HUES6 (cell line): ENCODE data around the gene JMJD7.

Experiments
- H3K27ac ChIP-seq: 2 replicates; pipeline ENCODE4 v1.7.0; 2013; ENCODE audit warnings: low read depth, mild to moderate bottlenecking, low read length, inconsistent platforms
- H3K27me3 ChIP-seq: 2 replicates; pipeline ENCODE4 v1.6.1; 2013; ENCODE audit warnings: low read length; ENCODE audit not compliant: control insufficient read depth, insufficient read depth
- H3K36me3 ChIP-seq: 2 replicates; pipeline ENCODE4 v1.6.1; 2013; ENCODE audit warnings: low read length; ENCODE audit not compliant: control insufficient read depth, insufficient read depth
- H3K4me1 ChIP-seq: 2 replicates; pipeline ENCODE4 v1.6.1; 2013; ENCODE audit warnings: low read length; ENCODE audit not compliant: control insufficient read depth, insufficient read depth
- H3K4me3 ChIP-seq: 2 replicates; pipeline ENCODE4 v1.5.1; 2013; ENCODE audit warnings: low read depth, low read length
- H3K9ac ChIP-seq: one replicate; pipeline ENCODE4 v1.6.1; 2013; ENCODE audit warnings: mild to moderate bottlenecking, low read length
- H3K9me3 ChIP-seq: 2 replicates; pipeline ENCODE4 v1.6.1; 2013; ENCODE audit warnings: low read depth, low read length; ENCODE audit not compliant: control insufficient read depth, insufficient read depth

The JMJD7 gene

DNA sequence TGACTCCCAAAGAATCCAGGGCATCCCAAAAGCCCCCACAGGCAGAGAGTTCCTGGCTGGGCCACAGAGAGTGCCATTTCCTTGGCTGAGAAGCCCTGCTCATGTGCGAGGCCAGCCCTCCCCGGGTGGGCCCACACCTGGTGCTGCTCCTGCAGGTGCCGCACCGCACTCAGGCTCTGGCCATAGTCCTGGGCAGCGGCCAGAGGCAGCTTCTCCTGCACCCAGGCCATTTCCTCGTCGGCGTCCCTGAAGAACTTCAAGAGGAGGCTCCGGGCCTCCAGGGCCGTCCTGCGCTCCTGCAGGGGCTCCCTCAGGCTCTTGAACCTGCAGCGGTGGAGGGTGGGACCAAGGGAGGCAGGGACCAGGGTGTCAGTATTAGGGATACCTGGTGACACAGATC is 28.8 kb downstream of the JMJD7 start:
- Histone ChIP-seq H3K36me3 (no peaks in the 10 kb centered on the region), H3K27me3 (no peaks in the 10 kb centered on the region), H3K4me1 (peaks cover 29% of the 10 kb centered on the region; the same call in 1 of the 2 replicates), H3K9ac (no peak overlapping the region), H3K27ac (no peak overlapping the region), H3K4me3 (no peak overlapping the region), H3K9me3 (no peaks in the 10 kb centered on the region)

- H3K27ac ChIP-seq = no peak overlapping the region
- H3K36me3 ChIP-seq = no peaks in the 10 kb centered on the region
- peaks cover 31% of the 10 kb centered on the region; the same call in 1 of the 2 replicates for H3K4me1 ChIP-seq
- H3K27me3 ChIP-seq = no peaks in the 10 kb centered on the region
- H3K9me3 ChIP-seq = no peaks in the 10 kb centered on the region
- no peak overlapping the region for H3K9ac ChIP-seq
- no peak overlapping the region for H3K4me3 ChIP-seq
These were observed 29.4 kb downstream of the JMJD7 start for GRCh38 chr15:41857316-41857715.

- Histone ChIP-seq H3K4me3 (no peak overlapping the region), H3K4me1 (peaks cover 28% of the 10 kb centered on the region), H3K9ac (no peak overlapping the region), H3K27me3 (no peaks in the 10 kb centered on the region), H3K9me3 (no peaks in the 10 kb centered on the region), H3K27ac (no peak overlapping the region), H3K36me3 (no peaks in the 10 kb centered on the region)
These were observed 30.9 kb downstream of the JMJD7 start for GRCh38 chr15:41858756-41859155.

GRCh38 chr15:41860049-41860828 is 32.3 kb downstream of the JMJD7 start:
- no peak overlapping the region for H3K27ac ChIP-seq
- peaks cover 22% of the 10 kb centered on the region for H3K4me1 ChIP-seq
- H3K36me3 ChIP-seq = no peaks in the 10 kb centered on the region
- H3K27me3 ChIP-seq = no peaks in the 10 kb centered on the region
- H3K9me3 ChIP-seq = no peaks in the 10 kb centered on the region
- no peak overlapping the region for H3K4me3 ChIP-seq
- H3K9ac ChIP-seq = no peak overlapping the region

GRCh38 chr15:41861736-41862356 is 34.0 kb downstream of the JMJD7 start:
- H3K27me3 ChIP-seq = no peaks in the 10 kb centered on the region
- no peaks in the 10 kb centered on the region for H3K36me3 ChIP-seq
- peaks cover 29% of the 10 kb centered on the region for H3K4me1 ChIP-seq
- H3K4me3 ChIP-seq = no peak overlapping the region
- no peaks in the 10 kb centered on the region for H3K9me3 ChIP-seq
- no peak overlapping the region for H3K27ac ChIP-seq
- no peak overlapping the region for H3K9ac ChIP-seq

DNA sequence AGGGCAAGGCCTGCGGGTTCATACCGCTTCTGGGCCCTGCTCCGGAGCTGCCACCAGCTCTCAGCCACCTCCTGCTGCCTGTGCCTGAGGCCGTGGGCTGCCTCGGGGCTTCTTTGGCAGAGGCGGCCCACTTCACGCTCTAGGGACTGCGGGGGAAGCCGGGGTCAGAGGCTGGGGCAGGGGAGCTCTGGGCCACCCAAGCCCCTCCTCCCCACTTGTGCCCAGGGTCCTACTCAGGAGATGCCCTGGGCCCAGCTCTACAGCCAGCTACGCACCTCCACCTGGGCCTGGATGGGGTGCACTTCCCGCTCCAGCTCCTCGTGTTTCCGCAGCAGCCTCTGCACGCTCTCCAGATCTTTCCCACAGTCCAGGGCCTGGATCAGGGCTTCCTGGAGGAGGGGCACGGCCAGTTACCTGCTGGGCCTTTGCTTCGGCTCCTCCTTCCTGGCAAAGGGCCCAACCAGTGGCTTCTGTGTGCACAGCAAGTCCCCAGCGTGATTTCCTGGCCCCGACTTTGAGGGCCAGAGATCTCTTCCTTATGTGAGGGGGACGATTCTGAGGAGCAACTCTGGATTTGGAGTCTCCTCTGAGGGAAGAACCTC is 34.7 kb downstream of the JMJD7 start:
- Histone ChIP-seq H3K27ac (no peak overlapping the region), H3K4me1 (peaks cover 31% of the 10 kb centered on the region), H3K9ac (no peak overlapping the region), H3K9me3 (no peaks in the 10 kb centered on the region), H3K36me3 (no peaks in the 10 kb centered on the region), H3K4me3 (no peak overlapping the region), H3K27me3 (no peaks in the 10 kb centered on the region)

- Histone ChIP-seq H3K4me1 (peaks cover 31% of the 10 kb centered on the region), H3K27ac (no peak overlapping the region), H3K9ac (no peak overlapping the region), H3K4me3 (no peak overlapping the region), H3K36me3 (no peaks in the 10 kb centered on the region), H3K9me3 (no peaks in the 10 kb centered on the region), H3K27me3 (no peaks in the 10 kb centered on the region)
These were observed 37.7 kb downstream of the JMJD7 start for GRCh38 chr15:41865490-41866055.

DNA sequence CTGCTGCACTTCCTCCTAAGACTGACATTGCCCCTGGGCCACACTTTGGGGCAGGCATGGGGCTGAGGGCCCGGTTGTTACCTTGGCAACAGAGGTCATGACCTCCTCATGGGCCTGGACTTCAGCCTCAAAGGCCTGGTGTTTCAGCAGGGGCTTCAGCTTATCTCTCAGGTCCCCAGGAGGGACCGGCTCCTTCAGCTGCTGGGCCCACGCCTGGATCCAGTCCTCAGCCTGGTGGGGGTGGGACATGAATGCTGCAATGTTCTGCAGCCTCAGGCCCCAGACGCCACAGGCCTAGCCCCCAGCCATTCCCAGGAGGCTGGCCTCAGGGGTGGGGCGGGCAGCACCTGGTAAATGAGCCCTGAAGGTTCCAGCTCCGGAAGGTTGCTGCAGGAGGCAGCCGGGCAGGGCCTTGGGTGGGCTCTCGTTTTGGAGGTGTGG is 38.4 kb downstream of the JMJD7 start:
- Histone ChIP-seq H3K27ac (no peak overlapping the region), H3K4me3 (no peak overlapping the region), H3K9me3 (no peaks in the 10 kb centered on the region), H3K36me3 (no peaks in the 10 kb centered on the region), H3K27me3 (no peaks in the 10 kb centered on the region), H3K4me1 (peaks cover 31% of the 10 kb centered on the region), H3K9ac (no peak overlapping the region)

- Histone ChIP-seq H3K27ac (no peak overlapping the region), H3K4me3 (no peak overlapping the region), H3K27me3 (no peaks in the 10 kb centered on the region), H3K9me3 (no peaks in the 10 kb centered on the region), H3K36me3 (no peaks in the 10 kb centered on the region), H3K4me1 (peaks cover 27% of the 10 kb centered on the region), H3K9ac (no peak overlapping the region)
These were observed 39.1 kb downstream of the JMJD7 start for GRCh38 chr15:41866872-41867579.

- H3K27ac ChIP-seq = no peak overlapping the region
- H3K27me3 ChIP-seq = no peaks in the 10 kb centered on the region
- no peaks in the 10 kb centered on the region for H3K36me3 ChIP-seq
- H3K9me3 ChIP-seq = no peaks in the 10 kb centered on the region
- no peak overlapping the region for H3K9ac ChIP-seq
- peaks cover 14% of the 10 kb centered on the region; the same call in 1 of the 2 replicates for H3K4me1 ChIP-seq
- H3K4me3 ChIP-seq = no peak overlapping the region
These were observed 40.4 kb downstream of the JMJD7 start for GRCh38 chr15:41868321-41868720.
